Stimulated activated CD8-positive, alpha-beta memory T cell treated with anti-CD3 and anti-CD28 coated beads, Interleukin-7, amount 100 ng/mL, for 48 hours (primary cell): ENCODE data around the gene MAP3K20.
A peak's percentile ranks its signal among the peaks of the same experiment; 100 is the strongest.
"Not testable (repeated sequence)": the region's sequence is repeated elsewhere in the genome, so short reads cannot be mapped to it uniquely, and the experiment has no call there.

Source experiments
- DNase-seq, 2 donors: peaks; one replicate each; pipeline ENCODE4 v3.0.0-alpha.2; 2020; ENCODE audit warnings: low read depth in 1 of 2; ENCODE audit errors: extremely low read depth in 1 of 2

Gene MAP3K20

DNA sequence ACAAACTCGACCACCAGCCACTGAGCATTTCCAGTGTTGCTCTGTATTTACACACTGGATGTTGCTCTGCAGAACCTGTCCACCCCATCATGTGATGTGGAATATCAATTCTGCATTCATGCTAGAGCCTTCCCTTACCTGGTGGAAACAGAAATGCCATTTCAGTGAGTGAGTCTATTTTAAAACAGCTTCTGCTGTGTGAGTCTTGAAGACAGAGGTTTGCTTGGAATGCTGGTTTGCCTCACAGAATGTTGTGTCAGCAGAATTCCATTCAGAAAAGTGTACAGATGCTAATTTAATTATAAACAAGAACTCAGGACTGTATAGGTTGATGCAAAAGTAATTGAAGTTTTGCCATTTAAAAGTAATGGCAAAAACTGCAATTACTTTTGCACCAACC, 118.3 kb downstream of the MAP3K20 start:
- no peak for DNase-seq

DNA sequence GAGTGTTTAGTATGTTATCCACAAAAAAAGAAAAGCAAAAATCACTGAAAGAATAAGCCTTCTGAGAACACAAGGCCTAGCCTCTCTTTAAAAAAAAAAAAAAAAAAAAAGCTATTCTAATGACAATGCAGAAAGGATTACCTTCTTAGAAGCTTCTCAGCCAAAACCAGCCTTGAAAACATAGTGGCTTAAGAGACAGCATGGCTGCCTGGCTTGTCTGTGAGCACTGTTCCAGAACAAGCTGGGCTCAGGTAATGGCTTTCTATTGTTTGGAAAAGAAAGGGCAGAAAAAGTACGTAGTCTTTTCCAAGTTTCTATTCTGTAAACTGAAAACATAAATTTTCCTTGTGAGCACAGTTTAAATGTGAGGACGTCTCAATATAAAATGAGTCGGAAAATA, 119.5 kb downstream of the MAP3K20 start:
- no peak for DNase-seq

DNA sequence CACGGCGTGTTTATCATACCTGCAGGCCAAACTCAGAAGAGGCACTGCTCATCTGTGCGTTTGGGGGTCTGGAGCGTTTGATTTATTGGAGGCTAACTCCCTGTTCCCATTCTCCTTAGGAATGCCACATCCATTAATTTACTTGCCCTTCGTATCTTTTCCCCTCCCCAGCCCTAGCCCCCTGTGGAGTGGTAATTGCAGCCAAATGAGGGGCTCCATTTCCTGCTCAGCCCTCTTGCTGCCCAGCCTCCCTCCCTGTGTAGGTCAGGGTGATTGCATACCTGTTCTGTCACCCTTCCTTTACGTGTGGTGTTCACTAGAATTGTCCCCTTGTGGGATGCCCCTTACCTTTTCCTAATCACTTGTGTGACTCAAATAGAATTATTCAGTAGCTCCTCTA, 120.4 kb downstream of the MAP3K20 start:
- no peak for DNase-seq

DNA sequence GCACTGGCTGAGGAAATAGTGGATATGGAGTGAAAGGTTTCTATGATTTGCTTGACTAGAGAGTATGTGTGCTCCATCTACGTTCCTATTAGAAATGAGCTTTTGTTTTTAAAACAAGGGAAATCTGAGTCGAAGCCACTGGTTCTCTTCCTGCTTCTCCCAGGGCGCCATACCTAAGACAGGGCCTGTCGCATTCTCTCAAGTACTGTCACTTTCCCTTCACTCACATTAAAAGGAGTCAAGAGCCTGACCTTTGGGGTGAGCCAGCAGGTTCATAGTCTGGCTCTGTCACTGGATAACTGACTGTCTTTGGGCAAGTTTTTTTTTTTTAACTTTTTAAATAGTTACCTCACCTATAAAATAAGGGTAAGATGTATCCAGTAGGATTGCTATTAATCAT, 121.0 kb downstream of the MAP3K20 start:
- DNase-seq, result no peak

DNA sequence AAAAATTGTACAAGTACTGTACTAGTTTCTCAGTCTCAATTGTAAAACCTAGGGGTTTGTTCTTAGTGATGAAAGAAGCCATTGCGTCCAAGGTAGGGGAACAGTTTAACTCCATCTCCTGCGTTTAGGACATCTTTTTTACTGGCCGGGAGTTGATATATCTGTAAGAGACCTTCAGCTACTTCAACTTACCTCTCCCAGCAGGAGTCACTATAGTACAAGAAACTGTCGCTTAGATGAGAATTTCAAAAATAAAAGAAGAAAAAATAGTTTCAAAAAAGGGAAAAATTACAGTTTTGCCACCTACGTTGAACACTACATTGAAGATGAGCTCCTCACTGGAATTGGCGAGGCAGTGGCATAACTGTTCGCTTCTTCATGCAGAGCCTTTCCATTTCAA, 122.7 kb downstream of the MAP3K20 start:
- DNase-seq, result no peak

DNA sequence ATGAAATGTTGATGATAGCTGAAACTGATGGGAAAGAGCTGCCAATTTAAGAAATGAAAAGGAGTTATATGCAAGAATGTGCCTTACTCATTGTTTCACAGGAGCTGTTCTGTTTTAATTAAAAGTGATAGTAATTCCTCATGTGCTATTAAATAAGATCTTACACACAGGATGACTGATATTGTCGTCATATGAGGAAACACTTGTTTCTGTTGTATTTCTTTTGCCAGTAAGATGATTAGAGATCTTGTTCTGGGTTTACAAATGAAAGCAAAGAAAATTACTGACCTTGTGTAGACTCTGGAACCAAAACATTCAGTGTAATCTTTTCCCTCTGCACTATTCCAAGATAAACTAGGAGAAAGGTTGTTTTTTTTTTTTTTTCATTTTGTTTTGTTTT, 123.6 kb downstream of the MAP3K20 start:
- DNase-seq, result no peak

DNA sequence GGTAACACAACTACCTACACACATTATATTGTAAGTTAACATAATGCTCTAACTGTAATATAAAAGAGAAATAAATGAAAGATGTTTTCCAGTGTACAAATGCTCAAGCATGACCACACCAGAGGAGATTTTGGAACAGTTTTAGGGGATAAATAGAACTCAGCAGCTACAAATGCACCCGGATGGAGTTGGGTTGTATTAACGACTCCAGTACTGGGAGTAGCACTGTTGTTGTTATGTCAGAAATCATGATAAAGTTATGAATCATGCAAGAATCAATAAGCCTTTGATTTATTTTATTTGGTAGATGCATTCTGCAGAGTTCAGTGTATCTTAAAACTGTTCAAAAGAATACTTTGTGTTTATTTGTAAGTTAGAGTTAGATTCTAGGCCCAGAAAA, 126.9 kb downstream of the MAP3K20 start:
- no peak for DNase-seq

DNA sequence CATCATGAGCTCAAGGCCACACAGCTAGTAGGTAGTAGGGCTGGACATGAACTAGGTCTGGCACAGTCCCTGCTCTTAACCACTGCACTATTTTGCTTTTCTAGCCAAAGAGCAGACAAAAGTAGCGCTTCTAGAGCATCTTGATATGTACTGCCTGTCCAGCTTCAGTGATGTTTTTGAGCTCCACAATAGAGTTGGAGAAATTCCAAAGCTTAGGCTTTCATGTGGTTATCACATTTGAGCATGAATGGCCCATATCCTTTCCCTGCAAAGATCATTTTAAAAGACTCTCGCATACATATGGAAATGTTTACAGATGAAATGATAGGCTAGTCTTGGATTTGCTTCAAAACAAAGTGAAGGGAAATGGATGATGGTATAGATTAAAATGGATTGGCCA, 128.7 kb downstream of the MAP3K20 start:
- DNase-seq, result no peak

DNA sequence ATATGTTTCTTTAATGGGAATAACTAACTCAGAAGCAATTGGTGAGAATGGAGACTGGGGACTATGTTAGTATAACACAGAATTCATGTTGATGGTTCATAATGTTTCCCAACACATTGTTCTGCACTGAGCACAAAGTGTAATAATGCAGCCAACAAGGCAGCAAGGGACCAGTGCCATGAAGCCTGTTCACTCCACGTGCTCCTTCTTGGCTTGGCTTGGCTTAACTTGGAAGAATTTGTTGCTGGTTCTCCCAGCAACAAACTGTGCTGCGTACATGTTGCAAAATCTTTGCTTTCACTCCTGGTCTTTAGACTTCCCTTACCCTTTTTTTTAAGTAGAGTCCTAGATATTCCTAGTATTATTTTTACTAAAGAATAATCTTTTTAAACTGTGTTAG, 129.7 kb downstream of the MAP3K20 start:
- DNase-seq, result no peak

DNA sequence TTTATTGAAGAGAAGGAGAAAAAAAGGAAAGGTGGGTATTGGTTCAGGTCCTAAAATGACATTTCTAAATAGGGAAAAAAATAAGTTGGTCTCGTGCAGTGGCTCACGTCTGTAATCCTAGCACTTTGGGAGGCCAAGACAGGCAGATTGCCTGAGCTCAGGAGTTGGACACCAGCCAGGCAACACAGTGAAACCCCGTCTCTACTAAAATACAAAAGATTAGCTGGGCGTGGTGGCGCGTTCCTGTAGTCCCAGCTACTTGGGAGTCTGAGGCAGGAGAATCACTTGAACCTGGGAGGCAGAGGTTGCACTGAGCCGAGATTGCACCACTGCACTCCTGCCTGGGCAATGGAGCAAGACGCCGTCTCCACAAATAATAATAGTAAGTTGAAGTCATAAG, 131.5 kb downstream of the MAP3K20 start:
- DNase-seq, result not testable (repeated sequence)

DNA sequence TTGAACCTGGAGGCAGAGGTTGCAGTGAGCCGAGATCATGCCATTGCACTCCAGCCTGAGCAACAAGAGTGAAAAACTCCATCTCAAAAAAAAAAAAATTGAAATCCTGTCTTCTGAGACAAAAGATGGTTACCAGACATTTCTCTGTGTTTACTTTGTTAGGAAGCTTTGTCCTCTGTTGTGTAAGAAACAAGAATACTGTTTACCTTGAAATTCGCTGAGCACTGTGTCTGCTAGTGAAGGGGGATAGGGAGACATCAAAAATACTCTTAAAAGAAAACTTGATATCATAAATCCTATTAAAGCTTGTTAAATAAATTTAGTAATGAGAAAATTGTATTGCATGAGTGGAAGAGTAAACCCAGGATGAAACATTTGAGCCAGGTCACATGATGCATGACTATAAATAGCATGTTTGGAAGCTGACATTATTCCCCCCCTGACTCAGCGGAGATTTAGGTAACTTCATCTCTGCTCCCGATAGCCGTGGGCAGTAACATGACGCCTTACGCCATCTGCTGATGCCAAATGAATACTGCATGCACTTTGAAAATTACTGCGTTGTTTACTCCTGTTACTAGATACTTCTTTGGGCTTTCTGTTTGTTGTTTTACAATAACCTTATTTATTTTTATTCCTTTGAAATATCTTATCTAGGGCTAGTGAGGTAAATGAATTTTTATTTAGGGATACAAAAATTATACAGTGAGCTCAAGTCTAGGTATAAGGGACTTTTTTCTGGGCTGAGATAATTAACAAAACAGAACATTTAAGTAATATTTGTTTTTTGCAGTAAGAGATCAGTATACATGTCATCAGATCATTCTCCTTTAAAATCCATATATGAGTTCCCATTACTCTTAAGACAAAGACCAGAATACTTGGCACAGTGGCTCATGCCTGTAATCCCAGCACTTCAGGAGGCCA, 134.9 kb downstream of the MAP3K20 start:
- DNase-seq, result peak; percentile 3 to 24

DNA sequence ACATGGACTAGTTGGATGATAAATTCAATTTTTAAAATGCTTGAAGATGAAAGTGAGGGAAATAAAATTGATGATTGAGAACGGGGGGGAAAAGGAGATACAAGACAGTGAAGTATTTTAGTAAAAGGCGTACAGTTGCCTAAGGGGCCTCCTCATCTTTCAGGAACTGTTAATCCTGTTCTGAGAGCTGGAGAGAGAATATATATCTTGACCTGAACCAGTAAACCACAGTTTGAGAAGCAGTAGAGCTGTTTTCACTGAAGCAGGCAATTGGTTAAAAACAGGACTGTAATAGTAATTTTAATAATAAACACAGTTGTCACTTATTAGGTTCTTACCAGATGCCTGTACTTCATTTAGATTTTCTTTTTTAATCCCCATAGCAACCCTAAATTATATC, 137.5 kb downstream of the MAP3K20 start:
- no peak for DNase-seq

DNA sequence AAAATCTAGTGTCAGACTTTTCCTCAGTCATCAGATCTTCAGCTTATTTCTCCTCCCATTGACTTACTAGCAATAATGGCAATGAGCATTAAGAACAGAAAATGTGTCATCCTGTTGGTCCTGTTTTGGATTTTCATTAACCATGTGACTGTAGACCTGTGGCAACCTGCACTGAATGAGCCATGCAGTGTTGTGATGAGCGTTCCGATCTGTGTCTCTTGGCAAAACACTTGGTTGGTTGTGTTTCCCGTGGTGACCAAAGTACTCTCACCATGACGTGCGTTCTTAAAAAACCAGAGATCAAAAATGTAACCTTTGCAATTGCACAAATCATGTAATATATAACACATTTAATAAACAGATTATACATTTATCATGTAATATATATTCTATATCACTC, 138.6 kb downstream of the MAP3K20 start:
- DNase-seq, result no peak

DNA sequence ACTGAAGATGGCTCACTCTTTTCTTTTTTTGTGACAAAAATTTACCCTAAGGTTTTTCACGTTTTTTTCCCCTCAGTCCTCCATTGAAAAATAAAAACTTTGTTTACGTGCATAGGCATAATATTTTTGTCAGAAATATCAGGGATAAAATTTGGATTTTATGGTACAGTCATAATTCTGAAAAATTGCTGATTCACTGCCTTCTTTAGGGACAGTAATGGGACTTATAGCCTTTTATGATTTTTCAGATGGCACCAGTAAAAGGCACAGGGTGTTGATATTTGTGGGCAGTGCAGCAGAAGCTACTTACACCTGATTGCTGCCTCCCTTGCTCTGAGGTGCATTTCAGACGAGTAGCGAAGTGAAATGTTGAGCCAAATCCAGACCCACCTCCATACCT, 139.7 kb downstream of the MAP3K20 start:
- no peak for DNase-seq

DNA sequence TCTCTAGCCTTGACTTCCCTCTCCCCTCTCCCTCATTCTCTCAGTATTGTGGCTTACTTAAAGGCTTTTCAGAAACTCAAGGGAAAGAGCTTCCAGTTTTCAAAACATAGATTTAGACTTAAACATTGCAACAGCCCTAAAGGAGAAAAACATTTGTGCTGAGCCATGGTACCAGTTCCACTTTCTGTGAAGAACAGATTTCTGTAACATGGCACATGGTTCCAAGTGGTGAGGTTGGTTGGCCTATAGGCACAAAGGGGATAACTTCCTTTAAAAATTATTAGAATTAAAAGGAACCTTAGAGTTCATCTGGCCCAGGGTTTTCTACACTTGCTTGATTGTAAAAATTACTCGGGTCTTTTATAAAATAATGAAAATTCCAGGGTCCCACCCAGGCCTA, 140.4 kb downstream of the MAP3K20 start:
- DNase-seq, result no peak

DNA sequence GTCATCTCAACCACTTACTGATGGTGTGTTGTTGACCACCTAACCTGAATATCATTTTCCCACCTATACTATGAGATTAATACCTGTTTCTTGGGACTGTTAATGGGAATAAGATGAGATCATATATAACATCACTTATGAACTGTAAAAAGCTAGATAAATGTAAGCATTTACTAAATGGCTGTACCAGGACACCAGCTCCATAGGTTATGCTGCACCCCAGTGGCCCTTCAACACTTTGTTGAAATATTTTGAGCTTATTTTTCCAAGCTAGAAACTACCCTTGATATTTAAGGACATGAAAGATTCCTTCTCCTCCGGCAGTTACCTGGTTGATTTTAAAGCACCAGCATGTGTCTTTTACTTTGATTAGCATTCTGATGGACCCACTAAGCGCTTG, 141.0 kb downstream of the MAP3K20 start:
- DNase-seq, result no peak

DNA sequence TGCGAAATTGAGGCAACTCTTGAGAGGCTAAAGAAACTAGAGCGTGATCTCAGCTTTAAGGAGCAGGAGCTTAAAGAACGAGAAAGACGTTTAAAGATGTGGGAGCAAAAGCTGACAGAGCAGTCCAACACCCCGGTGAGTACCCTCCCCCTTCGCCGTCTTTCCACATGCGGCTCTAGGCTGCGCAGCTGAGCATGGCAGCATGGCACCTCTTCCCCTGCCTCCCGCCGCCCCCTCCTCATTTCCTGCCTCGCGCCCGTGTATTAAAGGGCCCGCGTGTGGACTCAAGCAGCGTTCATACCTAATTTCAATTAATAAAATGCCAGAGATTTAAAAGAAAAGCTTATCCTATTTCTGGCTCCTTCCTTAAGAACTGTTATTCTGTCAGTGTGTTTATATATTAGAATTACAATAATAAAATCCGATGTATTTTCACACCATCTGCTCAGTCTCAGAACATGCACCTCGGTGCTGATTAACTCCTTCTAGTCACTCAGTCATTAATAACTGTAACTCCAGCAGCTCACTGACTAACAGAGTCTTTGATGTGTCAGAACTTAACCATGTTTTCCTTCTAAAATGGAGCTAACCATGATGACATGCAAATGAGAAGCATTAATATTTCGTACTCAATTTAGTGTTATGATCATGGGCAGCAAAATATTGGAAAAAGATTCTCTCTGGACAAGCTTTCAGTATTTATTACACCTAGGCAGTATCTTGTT, 141.6 kb downstream of the MAP3K20 start:
- DNase-seq, result no peak

DNA sequence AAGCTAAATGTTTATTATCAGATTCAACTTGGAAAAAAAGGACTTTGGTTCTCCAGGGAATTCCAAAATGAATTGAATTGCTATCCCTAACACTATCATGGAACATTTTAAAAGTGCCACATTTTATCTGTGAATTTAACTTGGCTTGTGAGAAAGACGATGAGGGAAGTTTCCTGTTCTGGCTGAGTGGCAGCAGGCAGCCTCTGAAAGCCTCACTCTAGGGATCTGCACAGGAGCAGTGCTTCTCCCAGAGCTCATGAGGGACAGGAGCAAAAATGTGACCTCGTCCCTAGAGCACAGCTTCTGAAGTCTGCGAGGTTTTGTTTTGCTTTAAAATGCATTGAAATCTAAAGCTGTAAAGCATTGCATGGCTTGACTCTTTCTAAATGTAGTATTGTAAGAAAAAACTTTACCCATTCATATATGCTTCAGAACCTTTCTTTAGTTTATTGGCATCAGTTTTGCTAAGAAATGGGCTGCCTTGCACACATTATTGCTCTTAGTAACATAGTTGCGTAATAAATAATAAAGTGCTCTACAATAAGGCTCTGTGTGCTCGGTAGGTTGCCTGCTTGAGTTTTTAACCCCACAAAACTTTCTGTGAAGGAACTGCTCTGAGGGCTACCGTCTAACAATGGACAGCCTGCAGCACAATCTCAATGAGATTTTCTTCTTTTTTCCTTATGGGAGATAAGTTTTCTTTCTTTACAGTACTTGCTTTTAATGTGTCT, 142.8 kb downstream of the MAP3K20 start:
- no peak for DNase-seq

DNA sequence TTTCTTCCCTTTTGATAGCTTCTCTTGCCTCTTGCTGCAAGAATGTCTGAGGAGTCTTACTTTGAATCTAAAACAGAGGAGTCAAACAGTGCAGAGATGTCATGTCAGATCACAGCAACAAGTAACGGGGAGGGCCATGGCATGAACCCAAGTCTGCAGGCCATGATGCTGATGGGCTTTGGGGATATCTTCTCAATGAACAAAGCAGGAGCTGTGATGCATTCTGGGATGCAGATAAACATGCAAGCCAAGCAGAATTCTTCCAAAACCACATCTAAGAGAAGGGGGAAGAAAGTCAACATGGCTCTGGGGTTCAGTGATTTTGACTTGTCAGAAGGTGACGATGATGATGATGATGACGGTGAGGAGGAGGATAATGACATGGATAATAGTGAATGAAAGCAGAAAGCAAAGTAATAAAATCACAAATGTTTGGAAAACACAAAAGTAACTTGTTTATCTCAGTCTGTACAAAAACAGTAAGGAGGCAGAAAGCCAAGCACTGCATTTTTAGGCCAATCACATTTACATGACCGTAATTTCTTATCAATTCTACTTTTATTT, 145.6 kb downstream of the MAP3K20 start:
- DNase-seq, result no peak

DNA sequence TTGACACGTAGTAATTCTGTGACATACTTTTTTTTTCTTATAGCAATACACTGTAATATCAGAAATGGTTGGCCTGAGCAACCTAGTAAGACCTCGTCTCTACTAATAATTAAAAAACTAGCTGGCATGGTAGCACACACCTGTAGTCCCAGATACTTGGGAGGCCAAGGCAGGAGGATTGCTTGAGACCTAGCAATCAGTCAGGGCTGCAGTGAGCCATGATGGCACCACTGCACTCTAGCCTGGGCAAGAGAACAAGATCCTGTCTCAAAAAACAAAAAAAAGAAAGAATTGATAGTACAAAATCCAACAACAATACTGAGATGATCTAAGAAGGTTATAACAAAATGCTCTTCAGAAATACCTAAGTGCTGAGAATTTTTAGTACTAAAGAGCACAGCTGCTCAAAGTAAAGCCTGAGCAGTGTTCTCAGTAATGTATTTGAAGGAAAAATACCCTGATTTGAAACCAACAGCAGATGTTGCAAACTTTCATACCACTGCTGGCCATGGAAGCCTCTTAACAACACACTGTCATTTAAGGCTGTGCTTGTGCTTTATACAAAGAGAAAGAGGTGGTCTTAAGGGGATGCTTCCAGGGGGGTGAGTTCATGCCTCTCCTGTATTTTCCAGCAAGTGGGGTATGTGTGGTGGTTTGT, 146.4 kb downstream of the MAP3K20 start:
- no peak for DNase-seq

DNA sequence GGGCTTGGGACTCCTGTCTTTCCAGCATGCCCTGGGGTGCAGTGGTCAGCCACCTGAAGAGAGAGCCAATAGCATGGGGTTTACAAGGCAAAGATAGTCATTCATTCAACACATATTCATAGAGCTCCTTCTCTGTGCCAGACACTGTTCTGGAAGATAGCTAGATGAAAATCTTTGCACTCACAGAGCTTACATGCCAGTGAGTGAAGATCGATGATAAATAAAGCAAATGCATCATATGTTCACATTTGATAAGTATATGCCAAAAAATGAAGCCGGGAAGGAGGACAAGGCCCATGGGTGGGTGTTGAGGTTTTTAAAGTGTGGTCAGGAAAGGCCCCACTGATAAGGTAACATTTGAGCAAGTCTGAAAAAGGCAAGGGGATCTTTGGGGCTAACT, 148.2 kb downstream of the MAP3K20 start:
- no peak for DNase-seq
